Measurements from ENCODE around the gene PHB1.
"Not testable (repeated sequence)": the region's sequence is repeated elsewhere in the genome, so short reads cannot be mapped to it uniquely, and the experiment has no call there.

The PHB1 gene

DNA sequence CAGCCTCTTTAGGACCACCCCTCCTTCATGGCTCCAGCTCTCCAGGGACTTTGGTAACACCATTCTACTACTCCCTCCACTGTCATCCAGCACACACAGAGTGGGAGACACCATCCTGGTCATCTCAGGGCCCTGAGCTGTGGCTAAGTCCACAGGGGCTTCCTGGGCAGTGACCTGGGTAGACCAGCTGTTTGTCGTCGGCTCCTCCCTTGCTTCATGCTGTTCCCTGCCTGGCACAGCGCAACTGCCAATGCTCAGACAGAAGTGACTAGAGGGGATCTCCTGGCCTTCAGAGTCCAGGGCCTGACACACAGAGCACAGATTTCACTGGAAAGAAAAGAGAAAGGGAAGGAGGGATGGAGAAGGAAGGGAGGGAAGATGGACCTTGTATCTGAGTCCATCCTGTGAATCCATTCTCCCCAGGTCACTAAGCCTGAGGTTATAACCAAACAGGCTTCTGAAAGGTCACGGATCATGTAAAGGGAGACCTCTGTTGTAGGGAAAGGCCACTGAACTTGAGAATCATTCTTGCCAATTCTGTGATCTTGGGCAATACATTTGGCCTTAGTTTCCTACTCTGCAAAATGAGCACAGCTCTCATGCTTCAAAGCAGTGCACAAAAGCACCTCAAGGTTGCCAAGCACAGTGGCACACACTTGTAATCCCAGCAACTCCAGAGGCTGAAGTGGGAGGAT is 18.5 kb upstream of the PHB1 start:
- Histone ChIP-seq H3K36me3 (ENCODE audit: control insufficient read depth in 5 of 5, insufficient read depth in 5 of 5, low read length in 5 of 5) (no peaks in the 10 kb centered on the region), H3K27ac (ENCODE audit: low read depth, low read length) (no peak overlapping the region), H3K9ac (ENCODE audit: low read length in 5 of 5) (no peak overlapping the region), H3K27me3 (ENCODE audit: control insufficient read depth in 5 of 5, insufficient read depth in 4 of 5, low read length in 5 of 5) (peaks cover 0 to 9% (median 4%) of the 10 kb centered on the region in 5 donors), H3K4me1 (ENCODE audit: control insufficient read depth in 5 of 5, insufficient read depth in 5 of 5, low read length in 5 of 5) (no peaks in the 10 kb centered on the region), H3K9me3 (ENCODE audit: control insufficient read depth in 5 of 5, low read length in 5 of 5) (no peaks in the 10 kb centered on the region), H3K4me3 (ENCODE audit: low read depth in 1 of 5, low read length in 5 of 5) (no peak overlapping the region)

DNA sequence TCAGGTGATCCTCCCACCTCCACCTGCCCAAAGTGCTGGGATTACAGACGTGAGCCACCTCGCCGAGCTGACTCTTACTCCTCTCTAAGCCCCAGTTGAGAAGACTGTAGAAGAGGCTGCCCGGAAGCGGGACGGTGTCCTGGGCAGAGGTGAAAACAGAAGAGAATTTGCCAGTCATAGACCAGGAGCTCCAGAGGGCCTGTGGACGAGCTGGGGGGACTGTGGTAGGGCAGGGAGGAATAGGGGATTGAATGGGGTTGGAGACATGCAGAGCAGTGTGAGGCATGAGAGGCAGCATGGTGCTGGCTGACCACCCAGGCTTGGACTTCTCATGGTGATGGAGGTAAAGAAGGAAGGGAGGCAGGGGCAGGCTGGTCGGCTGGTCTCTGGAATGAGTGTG is 17.1 kb upstream of the PHB1 start:
- H3K27ac ChIP-seq (ENCODE audit: low read depth, low read length): no peak overlapping the region
- no peak overlapping the region for H3K9ac ChIP-seq (ENCODE audit: low read length in 5 of 5)
- no peaks in the 10 kb centered on the region for H3K9me3 ChIP-seq (ENCODE audit: control insufficient read depth in 5 of 5, low read length in 5 of 5)
- no peak overlapping the region for H3K4me3 ChIP-seq (ENCODE audit: low read depth in 1 of 5, low read length in 5 of 5)
- H3K36me3 ChIP-seq (ENCODE audit: control insufficient read depth in 5 of 5, insufficient read depth in 5 of 5, low read length in 5 of 5): no peaks in the 10 kb centered on the region
- H3K4me1 ChIP-seq (ENCODE audit: control insufficient read depth in 5 of 5, insufficient read depth in 5 of 5, low read length in 5 of 5): no peaks in the 10 kb centered on the region
- H3K27me3 ChIP-seq (ENCODE audit: control insufficient read depth in 5 of 5, insufficient read depth in 4 of 5, low read length in 5 of 5): peaks cover 0 to 4% (median 2%) of the 10 kb centered on the region in 5 donors

DNA sequence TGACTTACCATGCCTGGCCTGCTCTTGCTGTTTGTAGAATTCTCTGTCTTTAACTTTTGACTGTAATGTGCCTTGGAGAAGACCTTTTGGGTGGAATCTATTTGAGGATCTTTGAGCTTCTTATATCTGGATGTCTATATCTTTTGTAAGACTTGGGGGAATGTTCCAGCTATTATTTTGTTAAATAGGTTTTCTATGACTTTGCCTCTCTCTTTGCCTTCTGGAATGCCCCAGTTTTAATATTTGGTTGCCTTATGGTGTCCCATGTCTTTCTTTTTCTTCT is 10.3 kb upstream of the PHB1 start:
- H3K4me1 ChIP-seq (ENCODE audit: control insufficient read depth in 5 of 5, insufficient read depth in 5 of 5, low read length in 5 of 5): no peaks in the 10 kb centered on the region
- no peak overlapping the region for H3K9ac ChIP-seq (ENCODE audit: low read length in 5 of 5)
- H3K36me3 ChIP-seq (ENCODE audit: control insufficient read depth in 5 of 5, insufficient read depth in 5 of 5, low read length in 5 of 5): no peaks in the 10 kb centered on the region
- H3K27me3 ChIP-seq (ENCODE audit: control insufficient read depth in 5 of 5, insufficient read depth in 4 of 5, low read length in 5 of 5): no peaks in the 10 kb centered on the region
- H3K9me3 ChIP-seq (ENCODE audit: control insufficient read depth in 5 of 5, low read length in 5 of 5): peaks cover 0 to 9% (median 5%) of the 10 kb centered on the region in 5 donors
- H3K4me3 ChIP-seq (ENCODE audit: low read depth in 1 of 5, low read length in 5 of 5): no peak overlapping the region
- no peak overlapping the region for H3K27ac ChIP-seq (ENCODE audit: low read depth, low read length)

DNA sequence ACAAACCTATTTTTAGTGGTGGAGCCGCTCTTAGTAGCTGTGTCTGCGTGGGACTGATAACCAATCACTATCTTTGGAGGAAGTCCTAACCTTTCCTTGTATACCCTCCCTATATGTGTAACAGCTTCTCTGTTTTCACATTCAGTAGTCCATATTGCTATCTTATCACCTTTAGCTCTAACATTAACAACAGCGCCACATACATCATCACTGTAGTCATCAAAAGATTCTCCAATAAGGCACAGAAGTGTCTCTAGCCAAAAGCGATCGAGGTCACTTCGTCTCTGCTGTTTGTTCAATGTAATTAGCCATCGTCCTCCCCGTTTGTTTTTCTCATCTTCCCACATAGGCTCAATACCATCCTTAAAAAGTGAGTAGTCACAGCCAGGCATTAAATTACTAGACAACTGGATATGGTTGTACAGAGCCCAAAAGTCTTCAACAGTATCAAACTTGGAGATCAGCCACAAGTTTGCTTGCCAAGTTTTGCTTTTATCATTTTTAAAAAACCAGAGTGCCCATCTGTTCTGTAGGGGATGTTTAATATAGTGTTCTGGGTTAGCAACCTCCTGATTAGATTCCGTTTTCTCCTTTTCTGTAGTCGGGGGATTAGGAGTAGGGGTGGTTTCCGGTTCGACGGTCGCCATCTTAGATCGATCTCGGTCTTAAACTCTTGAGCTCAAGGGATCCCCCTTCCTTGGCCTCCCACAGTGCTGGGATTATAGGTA is 9.8 kb upstream of the PHB1 start:
- not testable (repeated sequence) for H3K36me3 ChIP-seq (ENCODE audit: control insufficient read depth in 5 of 5, insufficient read depth in 5 of 5, low read length in 5 of 5); H3K4me1 ChIP-seq (ENCODE audit: control insufficient read depth in 5 of 5, insufficient read depth in 5 of 5, low read length in 5 of 5); H3K9me3 ChIP-seq (ENCODE audit: control insufficient read depth in 5 of 5, low read length in 5 of 5); H3K27me3 ChIP-seq (ENCODE audit: control insufficient read depth in 5 of 5, insufficient read depth in 4 of 5, low read length in 5 of 5); H3K4me3 ChIP-seq (ENCODE audit: low read depth in 1 of 5, low read length in 5 of 5); H3K27ac ChIP-seq (ENCODE audit: low read depth, low read length); H3K9ac ChIP-seq (ENCODE audit: low read length in 5 of 5)

DNA sequence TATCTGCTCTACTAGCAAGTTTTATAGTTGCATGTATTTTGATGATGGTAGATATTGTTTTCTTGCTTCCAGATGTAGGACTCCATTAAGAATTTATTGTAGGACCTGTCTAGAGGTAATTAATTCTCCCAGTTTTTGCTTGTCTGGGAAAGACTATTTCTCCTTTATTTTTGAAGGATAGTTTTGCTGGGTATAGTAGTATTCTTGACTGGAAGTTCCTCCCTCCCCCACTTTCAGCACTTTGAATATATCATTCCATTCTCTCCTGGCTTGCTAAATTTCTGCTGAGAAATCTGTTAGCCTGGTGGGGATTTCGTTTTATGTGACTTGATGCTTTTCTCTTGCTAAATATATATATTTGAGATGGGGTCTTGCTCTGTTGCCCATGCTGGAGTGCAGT is 8.0 kb upstream of the PHB1 start:
- Histone ChIP-seq H3K9ac (ENCODE audit: low read length in 5 of 5) (no peak overlapping the region), H3K4me3 (ENCODE audit: low read depth in 1 of 5, low read length in 5 of 5) (no peak overlapping the region), H3K9me3 (ENCODE audit: control insufficient read depth in 5 of 5, low read length in 5 of 5) (peaks cover 0 to 9% (median 5%) of the 10 kb centered on the region in 5 donors), H3K4me1 (ENCODE audit: control insufficient read depth in 5 of 5, insufficient read depth in 5 of 5, low read length in 5 of 5) (no peaks in the 10 kb centered on the region), H3K36me3 (ENCODE audit: control insufficient read depth in 5 of 5, insufficient read depth in 5 of 5, low read length in 5 of 5) (no peaks in the 10 kb centered on the region), H3K27me3 (ENCODE audit: control insufficient read depth in 5 of 5, insufficient read depth in 4 of 5, low read length in 5 of 5) (no peaks in the 10 kb centered on the region), H3K27ac (ENCODE audit: low read depth, low read length) (no peak overlapping the region)

DNA sequence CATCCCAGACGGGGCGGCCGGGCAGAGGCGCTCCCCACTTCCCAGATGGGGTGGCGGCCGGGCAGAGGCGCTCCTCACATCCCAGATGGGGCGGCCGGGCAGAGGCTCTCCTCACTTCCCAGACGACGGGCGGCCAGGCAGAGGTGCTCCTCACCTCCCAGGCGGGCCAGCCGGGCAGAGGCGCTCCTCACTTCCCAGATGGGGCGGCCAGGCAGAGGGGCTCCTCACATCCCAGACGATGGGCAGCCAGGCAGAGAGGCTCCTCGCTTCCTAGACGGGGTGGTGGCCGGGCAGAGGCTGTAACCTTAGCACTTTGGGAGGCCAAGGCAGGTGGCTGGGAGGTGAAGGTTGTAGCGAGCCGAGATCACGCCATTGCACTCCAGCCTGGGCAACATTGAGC is 5.1 kb upstream of the PHB1 start:
- not testable (repeated sequence) for H3K9ac ChIP-seq (ENCODE audit: low read length in 5 of 5); H3K27ac ChIP-seq (ENCODE audit: low read depth, low read length); H3K9me3 ChIP-seq (ENCODE audit: control insufficient read depth in 5 of 5, low read length in 5 of 5); H3K4me3 ChIP-seq (ENCODE audit: low read depth in 1 of 5, low read length in 5 of 5); H3K36me3 ChIP-seq (ENCODE audit: control insufficient read depth in 5 of 5, insufficient read depth in 5 of 5, low read length in 5 of 5); H3K4me1 ChIP-seq (ENCODE audit: control insufficient read depth in 5 of 5, insufficient read depth in 5 of 5, low read length in 5 of 5); H3K27me3 ChIP-seq (ENCODE audit: control insufficient read depth in 5 of 5, insufficient read depth in 4 of 5, low read length in 5 of 5)

DNA sequence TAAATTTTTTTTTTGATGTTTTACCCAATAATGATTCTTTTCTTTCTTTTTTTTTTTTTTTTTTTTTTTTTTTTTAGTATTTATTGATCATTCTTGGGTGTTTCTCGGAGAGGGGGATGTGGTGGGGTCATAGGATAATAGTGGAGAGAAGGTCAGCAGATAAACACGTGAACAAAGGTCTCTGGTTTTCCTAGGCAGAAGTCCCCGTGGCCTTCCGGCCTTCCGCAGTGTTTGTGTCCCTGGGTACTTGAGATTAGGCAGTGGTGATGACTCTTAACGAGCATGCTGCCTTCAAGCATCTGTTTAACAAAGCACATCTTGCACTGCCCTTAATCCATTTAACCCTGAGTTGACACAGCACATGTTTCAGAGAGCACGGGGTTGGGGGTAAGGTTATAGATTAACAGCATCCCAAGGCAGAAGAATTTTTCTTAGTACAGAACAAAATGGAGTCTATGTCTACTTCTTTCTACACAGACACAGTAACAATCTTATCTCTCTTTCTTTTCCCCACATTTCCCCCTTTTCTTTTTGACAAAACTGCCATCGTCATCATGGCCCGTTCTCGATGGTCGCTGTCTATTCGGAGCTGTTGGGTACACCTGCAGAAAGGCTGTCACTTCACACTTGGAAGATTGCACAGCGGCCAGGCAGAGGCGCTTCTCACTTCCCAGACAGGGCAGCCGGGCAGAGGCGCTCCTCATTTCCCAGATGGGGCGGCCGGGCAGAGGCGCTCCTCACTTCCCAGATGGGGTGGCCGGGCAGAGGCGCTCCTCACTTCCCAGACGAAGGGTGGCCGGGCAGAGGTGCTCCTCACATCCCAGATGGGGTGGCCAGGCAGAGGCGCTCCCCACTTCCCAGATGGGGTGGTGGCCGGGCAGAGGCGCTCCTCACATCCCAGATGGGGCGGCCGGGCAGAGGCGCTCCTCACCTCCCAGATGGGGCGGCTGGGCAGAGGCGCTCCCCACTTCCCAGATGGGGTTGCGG is 4.4 kb upstream of the PHB1 start:
- not testable (repeated sequence) for H3K27me3 ChIP-seq (ENCODE audit: control insufficient read depth in 5 of 5, insufficient read depth in 4 of 5, low read length in 5 of 5)

DNA sequence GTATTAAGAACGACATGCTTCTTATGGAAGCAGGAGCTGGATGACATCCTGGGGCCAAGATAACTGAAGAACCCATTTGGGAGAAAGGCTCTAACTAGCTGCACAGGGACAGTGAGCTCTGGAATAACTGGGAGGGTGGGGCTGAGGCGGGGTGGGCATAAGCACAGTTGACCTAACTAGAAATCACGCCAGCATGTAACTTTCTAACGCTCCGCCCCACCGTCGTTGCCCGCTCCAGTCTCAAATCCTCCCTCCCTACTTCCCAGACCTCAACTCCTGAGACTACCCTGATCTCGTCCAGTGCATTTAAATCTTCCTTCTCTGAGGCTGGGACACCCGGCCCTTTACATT is 436 bp downstream of the PHB1 start:
- Histone ChIP-seq H3K36me3 (ENCODE audit: control insufficient read depth in 5 of 5, insufficient read depth in 5 of 5, low read length in 5 of 5) (peaks cover 15 to 37% (median 32%) of the 10 kb centered on the region in 5 donors), H3K9ac (ENCODE audit: low read length in 5 of 5) (peak overlapping the region in 4 of 5 donors; percentile 82 to 99 (median 94)), H3K27me3 (ENCODE audit: control insufficient read depth in 5 of 5, insufficient read depth in 4 of 5, low read length in 5 of 5) (no peaks in the 10 kb centered on the region), H3K27ac (ENCODE audit: low read depth, low read length) (peak overlapping the region; percentile 81), H3K4me1 (ENCODE audit: control insufficient read depth in 5 of 5, insufficient read depth in 5 of 5, low read length in 5 of 5) (peaks cover 7 to 20% (median 19%) of the 10 kb centered on the region in 5 donors), H3K9me3 (ENCODE audit: control insufficient read depth in 5 of 5, low read length in 5 of 5) (no peaks in the 10 kb centered on the region), H3K4me3 (ENCODE audit: low read depth in 1 of 5, low read length in 5 of 5) (peak overlapping the region; percentile 90 to 100 (median 99))

More for the DNA sequence above, 4.4 kb upstream of the PHB1 start:
- H3K36me3 ChIP-seq (ENCODE audit: control insufficient read depth in 5 of 5, insufficient read depth in 5 of 5, low read length in 5 of 5); H3K9me3 ChIP-seq (ENCODE audit: control insufficient read depth in 5 of 5, low read length in 5 of 5); H3K27ac ChIP-seq (ENCODE audit: low read depth, low read length); H3K9ac ChIP-seq (ENCODE audit: low read length in 5 of 5); H3K4me3 ChIP-seq (ENCODE audit: low read depth in 1 of 5, low read length in 5 of 5): not testable (repeated sequence)
- peaks cover 5 to 13% (median 11%) of the 10 kb centered on the region in 5 donors for H3K4me1 ChIP-seq (ENCODE audit: control insufficient read depth in 5 of 5, insufficient read depth in 5 of 5, low read length in 5 of 5)

DNA sequence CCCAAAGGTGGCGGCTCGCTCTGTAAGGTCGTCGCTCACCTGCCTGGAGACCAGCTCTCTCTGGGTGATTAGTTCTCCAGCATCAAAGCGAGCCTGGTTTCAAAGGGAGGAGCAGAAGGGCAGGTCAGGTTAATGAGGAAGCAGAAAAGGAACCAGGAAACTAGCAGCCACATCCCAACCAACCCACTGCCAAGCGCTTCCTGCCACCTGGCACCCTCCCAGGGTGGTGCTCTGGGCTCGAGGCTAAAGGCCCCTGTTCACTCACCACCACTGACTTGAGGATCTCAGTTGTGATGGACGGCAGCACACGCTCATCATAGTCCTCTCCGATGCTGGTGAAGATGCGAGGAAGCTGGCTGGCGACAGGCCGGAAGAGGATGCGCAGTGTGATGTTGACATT is 5.6 kb downstream of the PHB1 start:
- no peaks in the 10 kb centered on the region for H3K9me3 ChIP-seq (ENCODE audit: control insufficient read depth in 5 of 5, low read length in 5 of 5)
- no peak overlapping the region for H3K9ac ChIP-seq (ENCODE audit: low read length in 5 of 5)
- H3K4me1 ChIP-seq (ENCODE audit: control insufficient read depth in 5 of 5, insufficient read depth in 5 of 5, low read length in 5 of 5): peaks cover 2 to 9% (median 7%) of the 10 kb centered on the region in 5 donors
- no peak overlapping the region for H3K27ac ChIP-seq (ENCODE audit: low read depth, low read length)
- H3K36me3 ChIP-seq (ENCODE audit: control insufficient read depth in 5 of 5, insufficient read depth in 5 of 5, low read length in 5 of 5): peaks cover 28 to 87% (median 83%) of the 10 kb centered on the region in 5 donors
- no peak overlapping the region for H3K4me3 ChIP-seq (ENCODE audit: low read depth in 1 of 5, low read length in 5 of 5)
- no peaks in the 10 kb centered on the region for H3K27me3 ChIP-seq (ENCODE audit: control insufficient read depth in 5 of 5, insufficient read depth in 4 of 5, low read length in 5 of 5)
